GM12801 (cell line): ENCODE results near the gene WFIKKN2.

ENCODE experiments used
- CTCF ChIP-seq: IDR thresholded peaks from one replicate; pipeline ENCODE4 v1.5.1; 2011; ENCODE audit warnings: control low read depth; ENCODE audit not compliant: insufficient read length; ENCODE audit errors: extremely low read depth

WFIKKN2 gene

GRCh38 chr17:50844117-50844700 lies 8.8 kb downstream of the WFIKKN2 start:
- no peak for TF ChIP-seq CTCF

DNA sequence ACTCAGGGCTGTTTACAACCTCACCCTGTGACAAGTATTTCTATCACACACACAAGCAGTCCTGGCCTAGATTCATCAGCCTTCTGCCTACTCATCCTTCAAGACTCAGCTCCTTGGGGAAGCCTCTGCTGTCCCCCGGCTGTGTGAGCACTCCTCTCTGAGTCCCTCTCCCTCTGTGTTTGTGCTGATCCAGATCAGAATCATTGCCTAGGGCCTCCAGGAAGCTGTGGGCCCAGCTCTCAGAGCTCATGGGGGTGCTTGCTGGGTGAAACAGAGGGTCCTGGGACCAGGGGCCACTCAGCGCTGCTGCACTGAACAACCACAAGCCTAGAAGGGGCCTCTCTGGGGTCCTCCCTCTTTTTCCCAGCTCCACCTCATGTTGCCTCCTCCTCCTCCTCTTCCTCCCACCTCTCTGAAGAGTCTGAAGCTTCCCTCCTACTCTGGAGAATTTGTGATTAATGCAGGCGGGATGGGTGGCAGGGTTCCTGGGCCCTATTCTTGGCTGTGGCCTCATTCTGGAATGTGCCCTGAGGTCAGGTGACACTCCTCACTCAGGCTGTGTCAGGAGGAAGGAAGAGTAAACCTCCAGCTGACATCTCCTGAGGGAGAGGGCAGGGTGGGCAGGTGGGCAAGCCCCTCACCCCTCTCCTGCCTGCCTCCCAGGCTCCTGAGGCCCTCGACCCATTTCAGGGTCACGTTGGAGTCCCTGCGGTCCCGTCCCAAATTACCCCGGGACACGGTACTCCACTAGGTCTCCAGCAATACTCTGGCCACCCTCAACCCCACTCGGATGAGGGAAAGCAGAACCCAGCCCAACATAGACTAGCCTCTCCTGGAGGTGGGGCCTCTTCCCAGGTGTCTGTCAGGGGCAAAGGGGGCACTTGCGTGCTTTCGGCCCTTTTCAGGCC lies 10.1 kb downstream of the WFIKKN2 start:
- no peak for TF ChIP-seq CTCF

DNA sequence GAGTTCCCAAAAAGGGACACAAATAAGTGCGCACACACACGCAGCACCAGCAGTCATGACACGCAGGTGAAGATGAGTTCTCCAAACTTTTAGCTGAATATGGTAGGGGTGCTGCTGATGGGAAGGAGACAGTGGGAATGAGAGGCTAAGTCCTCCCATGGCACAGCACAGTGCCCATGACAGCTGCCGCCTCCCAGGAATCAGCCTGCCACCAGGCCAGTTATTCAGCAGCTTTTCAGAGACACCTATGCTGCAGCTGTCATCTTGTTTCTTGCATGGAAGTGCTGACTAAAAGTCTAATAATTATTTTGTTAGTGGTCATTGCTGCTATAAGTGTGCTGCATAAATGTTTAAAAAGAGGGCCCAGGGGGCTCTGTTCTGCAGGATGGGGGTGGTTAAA lies 12.2 kb downstream of the WFIKKN2 start:
- no peak for TF ChIP-seq CTCF

DNA sequence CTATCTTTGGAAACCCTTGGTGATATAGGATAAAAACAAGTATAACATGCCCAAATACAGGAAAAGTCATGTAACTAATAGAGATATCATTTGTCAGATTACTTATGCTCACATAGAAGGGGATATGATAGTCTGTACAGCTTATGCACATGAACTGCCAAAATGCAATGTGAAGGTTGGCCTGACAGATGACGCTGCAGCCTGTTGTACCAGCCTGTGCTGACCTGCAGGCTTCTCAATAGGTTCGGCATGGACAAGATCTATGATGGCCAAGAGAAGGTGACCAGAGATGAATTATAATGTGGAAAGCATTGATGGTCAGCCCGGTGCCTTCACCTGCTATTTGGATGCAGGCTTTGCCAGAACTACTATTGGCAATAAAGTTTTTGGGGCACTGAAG lies 12.7 kb downstream of the WFIKKN2 start:
- TF ChIP-seq CTCF, result no peak

GRCh38 chr17:50848711-50849110 lies 13.3 kb downstream of the WFIKKN2 start:
- TF ChIP-seq CTCF, result no peak

DNA sequence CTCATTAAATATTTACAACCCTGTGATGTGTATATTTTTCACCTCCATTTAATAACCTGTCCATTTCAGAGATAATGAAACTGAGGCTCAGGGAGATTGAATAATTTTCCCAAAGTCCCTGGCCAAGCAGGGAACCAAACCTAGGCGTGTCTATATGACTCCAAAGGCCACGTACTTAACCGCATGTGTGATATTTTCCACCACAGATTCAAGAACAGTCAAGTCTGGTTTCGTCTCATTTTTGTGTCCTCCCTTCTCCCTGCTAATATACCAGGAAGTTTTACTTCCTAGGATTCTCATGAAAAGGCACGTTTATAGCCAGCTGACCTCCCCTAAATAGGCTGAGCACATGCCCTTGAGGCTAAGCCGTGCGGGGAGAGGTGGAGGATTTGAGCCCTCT lies 15.3 kb downstream of the WFIKKN2 start:
- no peak for TF ChIP-seq CTCF

DNA sequence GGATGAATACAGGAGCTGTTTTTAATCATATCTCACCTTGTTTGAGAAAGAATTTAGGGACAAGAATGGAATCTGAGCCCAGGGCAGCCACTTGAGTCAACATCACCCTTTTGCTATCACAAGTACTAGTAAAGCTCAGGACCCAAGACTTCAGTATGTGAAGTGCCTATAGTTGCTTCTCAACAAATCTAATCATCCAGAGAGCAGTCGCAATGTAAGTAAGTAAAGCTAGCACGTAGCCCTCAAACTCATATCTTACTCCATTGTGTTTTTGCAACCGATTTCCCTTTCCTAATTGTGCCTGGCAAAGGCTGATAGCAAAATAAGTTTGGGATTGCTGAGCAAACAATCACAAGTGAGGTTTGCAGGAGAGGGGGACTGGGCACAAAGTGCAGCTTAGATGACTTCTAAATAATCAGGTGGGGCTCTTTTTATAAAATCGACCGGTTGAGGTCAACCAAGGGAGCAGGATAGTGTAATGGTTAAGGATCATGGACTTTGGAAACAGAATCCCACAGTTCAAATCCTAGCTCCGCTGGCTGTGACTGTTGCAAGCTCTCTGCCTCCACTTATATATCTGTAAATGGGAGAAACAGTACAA lies 17.7 kb downstream of the WFIKKN2 start:
- TF ChIP-seq CTCF, result no peak
